Measurements from ENCODE around the gene HSPA6. TPM values are rescaled to one million over a fixed set of nuclear protein-coding genes. Genes with fewer than 3 reads are reported as not detected.
"Not testable (repeated sequence)": the region's sequence is repeated elsewhere in the genome, so short reads cannot be mapped to it uniquely, and the experiment has no call there.

Gene HSPA6
- under 1 TPM; 0.12 to 0.25 TPM for total RNA-seq

- peak within 1 kb of the TSS; percentile 86 for H3K27ac Mint-ChIP-seq
- H3K4me1 Mint-ChIP-seq (ENCODE audit: low read depth); H3K27me3 Mint-ChIP-seq (ENCODE audit: low read depth); H3K36me3 Mint-ChIP-seq (ENCODE audit: low read depth); H3K9me3 Mint-ChIP-seq: not testable (repeated sequence)
- DNase-seq: peak; percentile 80
- CTCF ChIA-PET: interaction anchor here (1.3 kb wide), 1 partner anchor 15 kb away, joined by 3 read pairs; no protein-coding TSS in a partner anchor
- peak within 1 kb of the TSS; percentile 79 for H3K4me3 Mint-ChIP-seq
- intact Hi-C loops (cut with micrococcal nuclease): loop anchor here (1.0 kb wide), 1 partner anchor 7 kb away; no protein-coding TSS in a partner anchor
Measured at GRCh38 chr1:161523817-161524741, at the start of gene HSPA6. Gene HSPA6, plus strand, starts transcription at chr1:161524540. Its CDS starts 119 bp downstream, at chr1:161524659.

DNA sequence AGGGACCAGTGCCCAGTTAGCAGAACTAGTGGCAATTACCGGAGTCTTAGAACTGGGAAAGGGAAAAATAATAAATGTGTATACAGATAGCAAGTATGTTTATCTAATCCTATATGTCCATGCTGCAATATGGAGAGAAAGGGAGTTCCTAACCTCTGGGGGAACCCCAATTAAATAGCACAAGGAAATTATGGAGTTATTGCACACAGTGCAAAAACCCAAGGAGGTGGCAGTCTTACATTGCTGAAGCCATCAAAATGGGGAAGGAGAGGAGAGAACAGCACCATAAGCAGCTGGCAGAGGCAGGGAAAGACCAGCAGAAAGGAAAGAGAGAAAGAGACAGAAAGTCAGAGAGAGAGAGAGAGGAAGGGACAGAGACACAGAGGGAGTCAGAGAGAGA, 46.6 kb upstream of the HSPA6 start:
- H3K4me3 Mint-ChIP-seq; intact Hi-C loops (cut with micrococcal nuclease); DNase-seq; CTCF ChIA-PET; H3K9me3 Mint-ChIP-seq; H3K4me1 Mint-ChIP-seq (ENCODE audit: low read depth); H3K27ac Mint-ChIP-seq; H3K36me3 Mint-ChIP-seq (ENCODE audit: low read depth): not testable (repeated sequence)
- H3K27me3 Mint-ChIP-seq (ENCODE audit: low read depth): peaks cover 31% of the 10 kb centered on the region

GRCh38 chr1:161478985-161479384, 45.4 kb upstream of the HSPA6 start:
- H3K9me3 Mint-ChIP-seq: no peaks in the 10 kb centered on the region
- no peaks in the 10 kb centered on the region for H3K36me3 Mint-ChIP-seq (ENCODE audit: low read depth)
- peaks cover 19% of the 10 kb centered on the region for H3K27me3 Mint-ChIP-seq (ENCODE audit: low read depth)
- DNase-seq: no peak
- no peak overlapping the region for H3K4me3 Mint-ChIP-seq
- intact Hi-C loops (cut with micrococcal nuclease): no loop called here
- H3K27ac Mint-ChIP-seq: no peak overlapping the region
- no peaks in the 10 kb centered on the region for H3K4me1 Mint-ChIP-seq (ENCODE audit: low read depth)
- CTCF ChIA-PET: interaction anchor here (0.8 to 1.1 kb wide), 2 partner anchors 9 to 61 kb away, joined by 3 read pairs; no protein-coding TSS in a partner anchor

- intact Hi-C loops (cut with micrococcal nuclease): loop anchor here (10.0 kb wide), 2 partner anchors 144 to 554 kb away; no protein-coding TSS in a partner anchor
- H3K9me3 Mint-ChIP-seq: no peaks in the 10 kb centered on the region
- H3K4me3 Mint-ChIP-seq: no peak overlapping the region
- H3K36me3 Mint-ChIP-seq (ENCODE audit: low read depth): no peaks in the 10 kb centered on the region
- peaks cover 10% of the 10 kb centered on the region for H3K27me3 Mint-ChIP-seq (ENCODE audit: low read depth)
- no peaks in the 10 kb centered on the region for H3K4me1 Mint-ChIP-seq (ENCODE audit: low read depth)
- CTCF ChIA-PET: no interaction called here
- no peak overlapping the region for H3K27ac Mint-ChIP-seq
- no peak for DNase-seq
Measured at GRCh38 chr1:161480381-161481035, 43.8 kb upstream of the HSPA6 start.

DNA sequence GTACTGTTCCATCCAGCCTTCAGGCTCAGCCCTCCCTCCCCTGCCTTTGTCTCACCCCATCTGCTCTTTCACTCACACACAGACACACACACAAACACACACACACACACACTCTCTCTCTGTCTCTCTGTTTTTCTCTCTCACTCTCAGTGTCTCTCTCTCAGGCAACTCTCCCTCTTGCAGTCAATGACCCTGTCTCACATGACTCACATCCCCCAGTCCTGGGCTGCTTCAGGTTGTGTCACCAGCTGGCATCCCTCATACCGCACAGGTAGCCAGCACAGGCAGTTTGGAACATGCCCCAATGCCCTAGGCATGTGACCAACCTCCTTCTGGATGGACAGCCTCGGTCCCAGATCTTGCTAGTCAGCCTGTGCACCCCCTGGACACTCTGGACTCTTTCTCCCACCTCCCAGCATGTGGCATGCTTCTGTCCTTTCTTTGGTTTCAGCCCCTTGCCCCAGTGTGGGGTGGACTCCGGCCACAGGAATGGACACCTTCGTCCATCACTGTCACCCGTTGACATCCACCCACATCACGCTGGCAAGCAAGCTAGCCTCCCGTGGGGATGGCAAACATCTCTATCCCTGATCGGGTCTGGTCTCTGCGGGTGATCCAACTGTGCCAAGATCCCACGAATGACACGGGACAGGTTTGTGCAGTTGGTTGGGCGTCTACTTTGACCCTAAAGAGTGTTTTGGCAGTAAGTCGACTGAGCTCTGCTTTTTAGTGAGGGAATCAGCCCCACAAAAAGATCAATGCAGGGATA, 42.5 kb upstream of the HSPA6 start:
- H3K27ac Mint-ChIP-seq: no peak overlapping the region
- peaks cover 10% of the 10 kb centered on the region for H3K27me3 Mint-ChIP-seq (ENCODE audit: low read depth)
- no peaks in the 10 kb centered on the region for H3K4me1 Mint-ChIP-seq (ENCODE audit: low read depth)
- H3K36me3 Mint-ChIP-seq (ENCODE audit: low read depth): no peaks in the 10 kb centered on the region
- intact Hi-C loops (cut with micrococcal nuclease): loop anchor here (10.0 kb wide), 2 partner anchors 143 to 553 kb away; no protein-coding TSS in a partner anchor
- CTCF ChIA-PET: interaction anchor here (4.6 kb wide), 1 partner anchor 258 kb away, joined by 53 read pairs; no protein-coding TSS in a partner anchor
- DNase-seq: no peak
- H3K9me3 Mint-ChIP-seq: no peaks in the 10 kb centered on the region
- H3K4me3 Mint-ChIP-seq: no peak overlapping the region

DNA sequence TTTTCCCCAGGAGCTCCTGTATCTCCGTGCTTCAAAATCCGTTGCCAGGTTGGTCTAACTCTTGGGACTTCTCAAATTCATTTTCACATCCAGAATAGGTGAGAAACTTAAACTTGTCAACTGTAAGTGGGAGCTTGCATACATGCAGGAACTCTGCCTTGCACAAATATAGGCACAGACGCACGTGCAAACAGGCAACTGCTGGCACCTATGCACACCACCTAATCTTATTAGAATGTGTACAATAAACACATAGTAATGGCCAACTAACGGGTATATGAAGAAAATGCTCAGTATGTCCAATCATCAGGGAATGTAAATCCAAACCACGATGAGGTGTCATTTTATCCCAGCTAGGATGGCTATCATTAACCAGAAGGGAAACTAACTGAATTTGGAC, 41.7 kb upstream of the HSPA6 start:
- intact Hi-C loops (cut with micrococcal nuclease): loop anchor here (10.0 kb wide), 2 partner anchors 142 to 552 kb away; no protein-coding TSS in a partner anchor
- H3K27me3 Mint-ChIP-seq (ENCODE audit: low read depth): peaks cover 10% of the 10 kb centered on the region
- H3K9me3 Mint-ChIP-seq: no peaks in the 10 kb centered on the region
- DNase-seq: no peak
- no peak overlapping the region for H3K27ac Mint-ChIP-seq
- H3K36me3 Mint-ChIP-seq (ENCODE audit: low read depth): no peaks in the 10 kb centered on the region
- CTCF ChIA-PET: interaction anchor here (1.9 to 4.6 kb wide), 2 partner anchors 165 to 258 kb away, joined by 5 to 53 read pairs; no protein-coding TSS in a partner anchor
- H3K4me3 Mint-ChIP-seq: no peak overlapping the region
- H3K4me1 Mint-ChIP-seq (ENCODE audit: low read depth): no peaks in the 10 kb centered on the region

DNA sequence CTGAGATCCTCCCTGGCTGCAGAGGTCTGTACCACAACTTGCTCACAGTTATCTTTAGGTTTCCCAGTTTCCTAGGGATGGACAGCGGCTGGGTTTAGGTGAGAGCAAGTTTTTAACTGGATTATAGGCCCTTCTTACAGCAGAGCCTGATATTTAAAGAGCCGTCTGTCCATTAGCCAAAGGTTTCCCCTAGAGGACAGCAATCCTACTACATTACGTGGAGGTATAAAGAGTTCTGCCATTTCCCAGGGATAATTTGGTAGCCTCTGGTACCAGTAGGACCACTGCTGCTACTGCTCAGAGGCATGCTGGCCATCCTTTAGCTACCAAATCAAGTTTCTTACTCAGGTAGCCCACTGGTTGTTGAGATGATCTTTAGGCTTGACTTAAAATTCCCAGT, 41.0 kb upstream of the HSPA6 start:
- Mint-ChIP-seq H3K4me1 (ENCODE audit: low read depth) (no peaks in the 10 kb centered on the region), H3K27me3 (ENCODE audit: low read depth) (peaks cover 9% of the 10 kb centered on the region), H3K36me3 (ENCODE audit: low read depth) (no peaks in the 10 kb centered on the region), H3K27ac (no peak overlapping the region), H3K9me3 (no peaks in the 10 kb centered on the region), H3K4me3 (no peak overlapping the region)
- DNase-seq: no peak
- CTCF ChIA-PET: interaction anchor here (0.6 to 4.6 kb wide), 3 partner anchors 129 to 257 kb away, joined by 3 to 53 read pairs (median 5); no protein-coding TSS in a partner anchor
- intact Hi-C loops (cut with micrococcal nuclease): loop anchor here (10.0 kb wide), 2 partner anchors 141 to 551 kb away; no protein-coding TSS in a partner anchor

GRCh38 chr1:161484613-161485012, 39.7 kb upstream of the HSPA6 start:
- CTCF ChIA-PET: interaction anchor here (1.1 to 4.6 kb wide), 7 partner anchors 11 to 553 kb away, joined by 3 to 53 read pairs (median 5); no protein-coding TSS in a partner anchor
- Mint-ChIP-seq H3K27me3 (ENCODE audit: low read depth) (peaks cover 15% of the 10 kb centered on the region), H3K36me3 (ENCODE audit: low read depth) (no peaks in the 10 kb centered on the region), H3K27ac (no peak overlapping the region), H3K4me3 (no peak overlapping the region), H3K4me1 (ENCODE audit: low read depth) (no peaks in the 10 kb centered on the region), H3K9me3 (no peaks in the 10 kb centered on the region)
- intact Hi-C loops (cut with micrococcal nuclease): loop anchor here (10.0 kb wide), 2 partner anchors 140 to 550 kb away; no protein-coding TSS in a partner anchor
- no peak for DNase-seq

GRCh38 chr1:161486806-161487741, 37.3 kb upstream of the HSPA6 start:
- intact Hi-C loops (cut with micrococcal nuclease): loop anchor here (1.0 to 10.0 kb wide), 5 partner anchors 44 to 548 kb away; no protein-coding TSS in a partner anchor
- peak; percentile 50 for DNase-seq
- no peaks in the 10 kb centered on the region for H3K36me3 Mint-ChIP-seq (ENCODE audit: low read depth)
- no peaks in the 10 kb centered on the region for H3K9me3 Mint-ChIP-seq
- H3K4me3 Mint-ChIP-seq: no peak overlapping the region
- no peak overlapping the region for H3K27ac Mint-ChIP-seq
- H3K27me3 Mint-ChIP-seq (ENCODE audit: low read depth): peaks cover 24% of the 10 kb centered on the region
- CTCF ChIA-PET: interaction anchor here (0.6 to 3.4 kb wide), 21 partner anchors 13 to 1209 kb away, joined by 3 to 62 read pairs (median 3); partner anchors contain the start of genes DUSP12 and FCGR2A
- peaks cover 10% of the 10 kb centered on the region for H3K4me1 Mint-ChIP-seq (ENCODE audit: low read depth)

DNA sequence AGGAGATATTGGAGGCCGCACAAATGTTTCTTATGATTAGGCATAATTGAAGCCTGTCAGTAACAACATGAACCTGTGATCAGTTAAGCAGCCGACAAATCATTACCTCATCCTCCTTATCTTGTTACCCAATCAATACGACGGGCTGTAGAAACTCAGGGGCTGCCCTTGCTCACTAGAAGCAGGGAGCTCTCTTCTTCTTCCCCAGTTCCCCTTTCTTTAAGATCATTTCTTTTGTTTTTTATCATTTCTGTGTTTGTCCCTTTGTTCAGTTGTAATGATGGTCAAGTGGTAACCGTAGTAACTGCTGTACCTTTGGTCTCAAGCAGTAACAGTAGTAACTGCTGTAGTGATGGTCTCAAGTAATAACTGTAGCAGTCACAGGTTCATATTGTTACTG, 32.9 kb upstream of the HSPA6 start:
- CTCF ChIA-PET: interaction anchor here (1.2 kb wide), 1 partner anchor 247 kb away, joined by 5 read pairs; no protein-coding TSS in a partner anchor
- H3K4me3 Mint-ChIP-seq: no peak overlapping the region
- no peaks in the 10 kb centered on the region for H3K36me3 Mint-ChIP-seq (ENCODE audit: low read depth)
- H3K4me1 Mint-ChIP-seq (ENCODE audit: low read depth): peaks cover 10% of the 10 kb centered on the region
- DNase-seq: no peak
- H3K27ac Mint-ChIP-seq: no peak overlapping the region
- intact Hi-C loops (cut with micrococcal nuclease): no loop called here
- no peaks in the 10 kb centered on the region for H3K9me3 Mint-ChIP-seq
- peaks cover 36% of the 10 kb centered on the region for H3K27me3 Mint-ChIP-seq (ENCODE audit: low read depth)

GRCh38 chr1:161492827-161493226, 31.5 kb upstream of the HSPA6 start:
- H3K27me3 Mint-ChIP-seq (ENCODE audit: low read depth): peaks cover 39% of the 10 kb centered on the region
- no peak overlapping the region for H3K27ac Mint-ChIP-seq
- no peaks in the 10 kb centered on the region for H3K9me3 Mint-ChIP-seq
- no peak for DNase-seq
- no peak overlapping the region for H3K4me3 Mint-ChIP-seq
- H3K36me3 Mint-ChIP-seq (ENCODE audit: low read depth): no peaks in the 10 kb centered on the region
- intact Hi-C loops (cut with micrococcal nuclease): no loop called here
- CTCF ChIA-PET: interaction anchor here (0.8 kb wide), 1 partner anchor 15 kb away, joined by 3 read pairs; no protein-coding TSS in a partner anchor
- peaks cover 10% of the 10 kb centered on the region for H3K4me1 Mint-ChIP-seq (ENCODE audit: low read depth)
